ENCODE measurements around the gene APOL1.

APOL1 gene

DNA sequence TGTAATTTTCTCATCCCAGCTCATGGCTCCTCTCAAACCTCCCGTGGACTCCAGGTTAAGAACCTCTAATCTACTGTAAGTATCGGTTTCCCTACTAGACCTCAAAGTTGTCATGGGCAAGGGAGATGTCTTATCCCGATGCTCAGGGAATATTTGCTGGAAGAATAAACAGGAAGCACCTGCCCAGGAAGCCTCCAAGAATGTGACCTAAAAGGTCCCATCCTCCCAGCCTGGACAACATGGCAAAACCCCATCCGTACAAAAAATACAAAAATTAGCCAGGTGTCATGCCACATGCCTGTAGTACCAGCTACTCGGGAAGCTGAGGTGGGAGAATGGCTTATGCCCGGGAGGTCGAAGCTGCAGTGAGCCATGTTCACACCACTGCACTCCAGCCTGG is 62.4 kb downstream of the APOL1 start:
- in situ Hi-C loops (cut with MboI; ENCODE audit: low pct_unique_long_range_greater_than_20kb, low sequenced_read_pairs, unreplicated experiment) = no loop called here
- TF ChIP-seq, protein P1, sequence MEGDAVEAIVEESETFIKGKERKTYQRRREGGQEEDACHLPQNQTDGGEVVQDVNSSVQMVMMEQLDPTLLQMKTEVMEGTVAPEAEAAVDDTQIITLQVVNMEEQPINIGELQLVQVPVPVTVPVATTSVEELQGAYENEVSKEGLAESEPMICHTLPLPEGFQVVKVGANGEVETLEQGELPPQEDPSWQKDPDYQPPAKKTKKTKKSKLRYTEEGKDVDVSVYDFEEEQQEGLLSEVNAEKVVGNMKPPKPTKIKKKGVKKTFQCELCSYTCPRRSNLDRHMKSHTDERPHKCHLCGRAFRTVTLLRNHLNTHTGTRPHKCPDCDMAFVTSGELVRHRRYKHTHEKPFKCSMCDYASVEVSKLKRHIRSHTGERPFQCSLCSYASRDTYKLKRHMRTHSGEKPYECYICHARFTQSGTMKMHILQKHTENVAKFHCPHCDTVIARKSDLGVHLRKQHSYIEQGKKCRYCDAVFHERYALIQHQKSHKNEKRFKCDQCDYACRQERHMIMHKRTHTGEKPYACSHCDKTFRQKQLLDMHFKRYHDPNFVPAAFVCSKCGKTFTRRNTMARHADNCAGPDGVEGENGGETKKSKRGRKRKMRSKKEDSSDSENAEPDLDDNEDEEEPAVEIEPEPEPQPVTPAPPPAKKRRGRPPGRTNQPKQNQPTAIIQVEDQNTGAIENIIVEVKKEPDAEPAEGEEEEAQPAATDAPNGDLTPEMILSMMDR (IDR thresholded peaks at IDR 0.05; ENCODE audit: extremely low read depth, insufficient read depth, missing control alignments) = no peak
- no peak for DNase-seq (ENCODE audit: low spot score)

DNA sequence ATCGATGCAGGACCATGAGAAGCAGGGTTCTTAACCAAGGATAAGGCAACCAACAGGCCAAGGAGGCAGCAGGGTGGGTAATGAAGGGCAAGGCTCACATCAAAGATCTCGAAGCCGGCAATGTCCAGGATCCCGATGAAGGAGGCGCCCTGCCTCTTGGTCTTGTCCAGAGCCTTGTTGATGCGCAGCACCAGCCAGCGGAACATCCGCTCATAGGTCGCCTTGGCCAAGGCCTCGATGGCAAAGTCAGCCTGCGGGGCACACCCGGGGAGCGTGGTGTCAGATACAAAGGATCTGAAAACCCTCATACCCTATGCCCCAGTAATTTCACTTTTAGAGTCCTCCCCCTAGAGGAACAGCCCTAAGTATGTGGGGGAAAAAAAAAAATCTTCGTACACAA is 63.5 kb downstream of the APOL1 start:
- DNase-seq (ENCODE audit: low spot score) = no peak
- in situ Hi-C loops (cut with MboI; ENCODE audit: low pct_unique_long_range_greater_than_20kb, low sequenced_read_pairs, unreplicated experiment) = no loop called here
- TF ChIP-seq, protein P1 (IDR thresholded peaks at IDR 0.05; ENCODE audit: extremely low read depth, insufficient read depth, missing control alignments) = no peak
